HFFc6 (cell line): ENCODE results near the gene ASB13. TPM values are rescaled to one million over a fixed set of nuclear protein-coding genes. Genes with fewer than 3 reads are reported as not detected.

Experiments
- DNase-seq: peaks from one replicate; pipeline ENCODE4 v3.0.0-alpha.2; 2018
- H3K27ac Mint-ChIP-seq: 2 replicates; pipeline ENCODE4 v1.8.0; 2020; ENCODE audit warnings: mild to moderate bottlenecking, mixed read lengths
- H3K27me3 Mint-ChIP-seq: 2 replicates; pipeline ENCODE4 v1.8.0; 2021; ENCODE audit warnings: mild to moderate bottlenecking, moderate library complexity, mixed read lengths; ENCODE audit not compliant: insufficient read depth
- H3K36me3 Mint-ChIP-seq: 2 replicates; pipeline ENCODE4 v1.8.0; 2021; ENCODE audit warnings: low read depth, mixed read lengths
- H3K4me1 Mint-ChIP-seq: 2 replicates; pipeline ENCODE4 v1.8.0; 2020; ENCODE audit warnings: low read depth, mixed read lengths
- H3K4me3 Mint-ChIP-seq: 2 replicates; pipeline ENCODE4 v1.8.0; 2020; ENCODE audit warnings: mild to moderate bottlenecking, moderate library complexity, mixed read lengths
- H3K9me3 Mint-ChIP-seq: 2 replicates; pipeline ENCODE4 v1.8.0; 2020; ENCODE audit warnings: mild to moderate bottlenecking, mixed read lengths
- CTCF ChIP-seq: fragments of 200-600 bp; sonication (generic); IDR thresholded peaks from 2 replicates; pipeline ENCODE4 v1.5.0; 2021; ENCODE audit warnings: antibody characterized with exemption, mild to moderate bottlenecking
- total RNA-seq, 6 experiments: library from RNA; stranded (reverse); fragmentation: NEBNext Ultra II Directional; extraction: Animal tissue kit (Norgen Biotek cat#: 25700); gene quantifications; 2 replicates in 1 of 6; 3 replicates in 5 of 6; pipeline ENCODE4 v1.2.3, GENCODE V29; 2021

Gene ASB13
- total RNA-seq, 6 experiments from 2014 or later, result 7.8 to 10.1 (median 9.1) TPM

DNA sequence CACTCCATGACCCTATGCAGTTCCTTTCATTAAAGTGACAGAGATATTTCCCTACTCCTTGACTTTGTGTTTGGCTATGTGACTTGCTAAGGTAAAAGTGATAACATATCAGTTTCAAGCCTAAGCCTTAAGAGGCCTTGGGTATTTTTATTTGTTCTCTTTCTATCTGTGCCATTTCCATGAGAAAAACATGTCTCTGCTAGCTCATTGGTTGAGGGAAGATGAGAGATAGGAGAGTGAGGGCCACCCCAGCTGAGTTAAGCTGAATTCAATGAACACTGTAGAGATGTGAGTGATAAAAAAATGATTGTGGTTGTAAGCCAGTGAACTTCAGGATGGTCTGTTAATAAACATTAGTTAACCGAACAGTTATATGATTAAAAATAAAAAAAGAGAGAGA lies 31.7 kb upstream of the ASB13 start:
- peaks cover 23% of the 10 kb centered on the region for H3K4me1 Mint-ChIP-seq
- H3K27me3 Mint-ChIP-seq, result no peaks in the 10 kb centered on the region
- no peak for DNase-seq

DNA sequence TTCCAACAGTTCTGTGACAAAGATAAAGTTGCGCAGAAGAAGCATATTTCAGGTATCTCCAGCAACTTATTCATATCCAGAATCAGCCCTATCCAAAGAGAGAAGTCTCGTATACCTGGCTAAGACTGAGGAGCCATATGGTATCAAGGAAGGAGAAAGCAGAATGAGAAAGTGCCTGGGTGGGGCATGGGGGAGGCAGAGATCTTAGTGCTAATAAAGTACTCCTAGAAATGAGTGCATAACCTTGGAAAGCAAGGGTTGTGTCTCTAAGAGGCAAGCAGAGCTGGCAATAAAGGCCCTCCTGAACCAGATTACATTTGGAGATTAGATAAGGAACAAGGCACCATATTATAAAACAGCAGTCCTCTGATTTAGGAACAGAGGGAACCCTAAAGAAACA lies 30.9 kb upstream of the ASB13 start:
- H3K4me1 Mint-ChIP-seq, result peaks cover 28% of the 10 kb centered on the region
- no peak overlapping the region for H3K27ac Mint-ChIP-seq
- no peak for DNase-seq

More for the DNA sequence above, 31.7 kb upstream of the ASB13 start:
- no peak for TF ChIP-seq CTCF
- no peaks in the 10 kb centered on the region for H3K36me3 Mint-ChIP-seq
- no peak overlapping the region for H3K27ac Mint-ChIP-seq
- no peaks in the 10 kb centered on the region for H3K9me3 Mint-ChIP-seq
- H3K4me3 Mint-ChIP-seq, result no peak overlapping the region

DNA sequence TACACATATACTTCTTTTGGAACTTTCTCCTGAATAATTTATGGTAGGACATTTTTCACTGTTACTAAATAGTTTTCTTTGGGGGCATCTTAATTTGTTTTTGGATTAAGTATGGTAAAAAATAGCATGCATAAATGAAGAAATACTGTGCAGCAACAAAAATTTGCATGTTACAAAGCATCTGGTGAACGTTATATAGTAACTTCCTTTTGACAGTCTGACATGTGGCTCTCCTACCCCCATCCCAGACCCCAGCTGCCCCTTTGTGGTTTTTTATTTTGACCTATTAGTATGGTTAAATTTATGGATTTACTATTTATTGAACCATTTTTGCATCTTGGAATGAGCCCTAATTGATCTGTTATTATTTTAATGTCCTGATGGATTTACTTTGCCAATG lies 28.2 kb upstream of the ASB13 start:
- H3K27me3 Mint-ChIP-seq, result no peaks in the 10 kb centered on the region
- no peak for DNase-seq
- H3K27ac Mint-ChIP-seq, result no peak overlapping the region
- no peaks in the 10 kb centered on the region for H3K9me3 Mint-ChIP-seq
- TF ChIP-seq CTCF, result no peak
- H3K4me3 Mint-ChIP-seq, result no peak overlapping the region
- H3K36me3 Mint-ChIP-seq, result no peaks in the 10 kb centered on the region
- peaks cover 38% of the 10 kb centered on the region for H3K4me1 Mint-ChIP-seq

More for the DNA sequence above, 30.9 kb upstream of the ASB13 start:
- Mint-ChIP-seq H3K36me3 (no peaks in the 10 kb centered on the region), H3K4me3 (no peak overlapping the region), H3K27me3 (no peaks in the 10 kb centered on the region), H3K9me3 (no peaks in the 10 kb centered on the region)
- no peak for TF ChIP-seq CTCF

DNA sequence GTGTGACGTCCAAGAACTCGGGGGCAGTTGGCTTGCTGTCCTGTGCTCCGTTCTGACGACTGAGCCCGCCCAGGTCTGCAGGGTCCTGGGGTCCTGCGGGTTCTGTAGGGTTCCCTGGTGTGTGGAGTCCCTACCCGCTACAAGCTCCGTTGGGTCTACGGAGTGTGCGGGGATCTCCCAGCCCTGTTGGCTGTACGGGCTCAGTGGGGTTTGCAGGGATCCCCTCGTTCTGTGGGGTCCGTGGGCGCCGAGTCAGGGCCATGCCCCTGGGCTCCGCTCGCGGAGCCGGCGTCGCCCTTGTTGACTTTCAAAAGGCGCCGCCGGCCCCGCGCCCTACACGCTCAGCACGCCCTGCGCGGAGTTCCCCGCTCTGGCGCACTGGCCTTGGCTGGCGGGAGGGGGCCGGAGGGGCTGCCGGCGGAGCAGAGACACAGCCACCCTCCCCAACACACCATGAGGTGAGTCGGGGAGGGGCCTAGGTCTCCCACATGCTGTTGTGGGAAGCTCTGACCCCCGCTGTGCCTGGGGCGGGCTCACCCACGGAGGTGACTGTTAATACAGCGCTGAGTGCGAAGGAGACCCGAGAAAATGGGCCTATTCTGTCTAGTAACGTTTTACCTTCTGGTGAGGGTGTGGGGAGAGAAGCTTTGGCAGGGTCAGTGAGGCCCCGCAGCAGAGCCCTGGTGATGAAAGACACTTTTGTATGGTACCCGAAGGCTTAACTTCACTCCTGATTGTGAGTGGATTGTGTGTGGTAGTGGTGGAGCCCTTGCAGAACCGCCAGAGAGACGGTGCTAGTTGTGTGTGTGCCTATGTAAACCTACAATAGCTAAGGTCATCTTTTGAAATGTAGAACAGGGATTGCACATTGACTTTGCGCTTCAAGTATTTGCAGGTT lies 26.3 kb upstream of the ASB13 start:
- no peak for TF ChIP-seq CTCF
- H3K9me3 Mint-ChIP-seq, result no peaks in the 10 kb centered on the region
- peak overlapping the region; percentile 11; the same call in 1 of the 2 replicates for H3K4me3 Mint-ChIP-seq
- no peaks in the 10 kb centered on the region for H3K27me3 Mint-ChIP-seq
- DNase-seq, result no peak
- H3K4me1 Mint-ChIP-seq, result peaks cover 49% of the 10 kb centered on the region
- peak overlapping the region; percentile 42; the same call in 1 of the 2 replicates for H3K27ac Mint-ChIP-seq
- peaks cover 4% of the 10 kb centered on the region; the same call in 1 of the 2 replicates for H3K36me3 Mint-ChIP-seq

GRCh38 chr10:5691786-5692185 lies 25.4 kb upstream of the ASB13 start:
- no peak overlapping the region for H3K4me3 Mint-ChIP-seq
- H3K9me3 Mint-ChIP-seq, result no peaks in the 10 kb centered on the region
- H3K27me3 Mint-ChIP-seq, result no peaks in the 10 kb centered on the region
- H3K27ac Mint-ChIP-seq, result no peak overlapping the region
- no peak for DNase-seq
- TF ChIP-seq CTCF, result no peak
- peaks cover 57% of the 10 kb centered on the region for H3K4me1 Mint-ChIP-seq
- H3K36me3 Mint-ChIP-seq, result peaks cover 4% of the 10 kb centered on the region; the same call in 1 of the 2 replicates
